HG02870 (cell line): ENCODE data around the gene STPG3.
"Not testable (repeated sequence)": the region's sequence is repeated elsewhere in the genome, so short reads cannot be mapped to it uniquely, and the experiment has no call there.

ENCODE experiments used
- ATAC-seq: cut with Tn5 transposase; IDR thresholded peaks from one replicate; pipeline ENCODE4 v1.9.1; 2021; ENCODE audit warnings: mild to moderate bottlenecking, moderate library complexity; ENCODE audit not compliant: unreplicated experiment

The STPG3 gene

GRCh38 chr9:137244486-137245449, 6.3 kb upstream of the STPG3 start:
- ATAC-seq, result no peak

- ATAC-seq, result no peak
Measured at GRCh38 chr9:137245450-137246421, 5.3 kb upstream of the STPG3 start.

- ATAC-seq, result no peak
Measured at GRCh38 chr9:137247135-137247915, 3.8 kb upstream of the STPG3 start.

- ATAC-seq, result no peak
Measured at GRCh38 chr9:137247916-137248175, 3.2 kb upstream of the STPG3 start.

- no peak for ATAC-seq
Measured at GRCh38 chr9:137250329-137251193, 525 bp upstream of the STPG3 start.

DNA sequence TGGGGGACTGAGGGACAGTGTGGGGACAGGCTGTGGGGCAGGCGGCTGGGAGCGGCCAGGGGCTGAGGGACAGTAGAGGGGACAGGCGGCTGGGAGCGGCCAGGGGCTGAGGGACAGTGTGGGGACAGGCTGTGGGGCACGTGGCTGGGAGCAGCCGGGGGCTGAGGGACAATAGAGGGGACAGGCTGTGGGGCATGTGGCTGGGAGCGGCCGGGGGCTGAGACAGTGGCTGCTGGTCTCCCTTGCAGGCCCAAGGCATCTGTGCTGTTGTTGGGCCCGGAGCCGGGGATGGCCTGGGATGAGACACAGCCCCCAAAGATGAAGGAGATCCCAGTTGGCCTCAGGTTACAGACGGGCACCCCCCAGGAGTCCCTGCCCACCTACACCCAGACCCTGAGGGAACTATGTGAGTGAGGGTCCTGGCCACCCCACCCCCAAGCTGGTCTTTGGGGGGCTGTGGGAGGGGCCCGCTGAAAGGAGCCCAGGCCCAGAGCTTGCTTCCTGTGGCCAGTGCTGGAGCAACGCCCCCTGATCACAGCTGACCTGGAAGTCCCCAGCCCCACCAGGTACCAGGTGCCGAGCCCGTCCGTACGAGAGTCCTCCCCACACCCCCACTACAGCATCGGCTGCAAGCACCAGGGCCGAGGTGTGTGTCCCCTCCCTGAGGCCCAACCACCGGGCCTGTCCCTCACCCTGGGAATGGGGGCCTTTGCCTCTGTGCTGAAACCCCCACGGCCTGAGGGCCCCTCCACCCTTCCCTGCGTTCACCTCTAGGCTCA, 593 bp downstream of the STPG3 start:
- ATAC-seq, result no peak

DNA sequence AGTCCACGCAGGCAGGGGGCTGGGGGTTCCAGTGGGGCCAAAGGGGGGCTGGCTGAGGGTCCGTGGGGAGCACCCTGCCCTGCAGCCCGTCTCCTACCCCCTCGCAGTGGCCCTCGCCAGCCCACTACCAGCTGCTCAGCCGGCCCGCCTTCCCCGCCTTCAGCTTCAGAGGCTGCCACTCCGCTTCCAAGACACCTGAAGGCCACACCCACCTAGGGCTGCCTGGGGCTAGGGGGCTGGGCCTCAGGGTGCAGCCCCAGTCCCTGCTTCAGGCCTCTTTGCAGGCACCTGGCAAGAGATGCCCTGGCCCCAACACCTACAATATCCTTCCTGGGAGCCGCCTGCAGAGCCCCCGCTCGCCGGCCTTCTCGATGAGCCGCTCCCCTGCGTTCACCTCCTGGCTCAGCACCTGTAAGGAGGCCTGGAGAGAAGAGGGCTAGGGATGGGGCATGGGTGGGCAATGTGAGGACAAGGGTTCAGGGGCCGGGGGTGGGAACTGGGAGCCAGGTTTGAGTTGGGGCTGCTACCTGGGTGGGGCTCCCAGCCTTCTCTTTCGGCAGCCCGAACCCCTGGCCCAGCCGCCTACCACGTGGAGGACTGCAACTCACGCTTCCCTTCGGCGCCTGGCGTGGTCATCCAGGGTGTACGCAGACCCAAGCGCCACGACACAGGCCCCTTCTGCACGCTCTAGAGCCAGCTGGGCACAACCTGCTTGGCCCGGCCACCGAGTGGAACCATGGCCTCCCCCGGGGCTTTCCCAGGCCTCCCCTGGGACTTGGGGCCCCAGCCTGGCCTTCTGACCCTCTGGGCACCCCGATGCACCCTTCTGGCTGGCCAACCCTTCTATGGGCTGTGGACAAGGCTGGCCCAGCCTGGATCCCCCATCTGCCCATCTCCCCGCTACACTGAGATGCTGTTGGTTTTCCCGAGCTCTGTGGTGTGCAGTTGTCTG, 1.7 kb downstream of the STPG3 start:
- ATAC-seq, result no peak

DNA sequence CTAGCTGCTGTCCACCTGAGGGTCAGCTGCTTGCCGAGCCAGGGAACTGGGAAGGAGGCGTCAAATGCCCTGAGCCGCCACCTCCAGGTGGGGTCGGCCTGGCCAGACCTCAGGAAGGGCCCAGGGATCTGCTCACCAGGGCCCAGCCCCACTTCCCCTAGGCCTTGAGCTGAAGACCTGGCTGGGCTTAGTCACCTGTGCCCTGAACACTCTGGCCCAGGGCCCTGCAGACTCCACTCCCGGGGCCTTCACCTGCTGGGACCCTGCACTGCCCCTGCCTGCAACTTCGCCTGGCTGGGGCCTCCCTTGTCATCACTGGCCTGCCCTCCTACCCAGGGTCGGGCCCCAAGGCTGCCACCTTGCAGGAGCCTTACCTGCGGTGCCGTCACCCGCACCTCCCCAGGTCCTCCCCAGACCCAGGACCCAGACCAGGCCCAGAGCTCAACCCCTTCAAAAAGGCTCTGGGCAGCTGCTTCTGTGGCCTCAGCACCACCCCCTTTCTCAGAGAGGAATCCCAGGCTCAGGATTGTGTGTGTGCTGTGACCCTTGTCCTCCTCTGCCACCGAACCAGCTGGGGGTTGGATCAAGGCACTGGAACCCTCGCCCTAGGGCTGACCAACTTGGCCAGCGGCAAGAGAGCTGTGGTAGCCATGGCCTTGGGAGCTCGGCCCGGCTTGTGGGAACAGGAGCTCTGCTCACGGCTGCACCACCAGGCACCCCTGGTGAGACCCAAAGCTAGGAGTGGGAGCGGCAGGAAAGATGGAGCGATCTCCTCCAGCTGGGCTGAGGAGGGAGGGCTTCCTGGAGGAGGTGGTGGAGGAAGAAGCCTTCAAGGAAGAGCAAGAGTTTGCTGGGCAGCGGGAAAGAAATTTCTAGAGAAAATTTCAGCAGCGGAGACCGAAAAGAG, 2.9 kb downstream of the STPG3 start:
- ATAC-seq, result no peak

DNA sequence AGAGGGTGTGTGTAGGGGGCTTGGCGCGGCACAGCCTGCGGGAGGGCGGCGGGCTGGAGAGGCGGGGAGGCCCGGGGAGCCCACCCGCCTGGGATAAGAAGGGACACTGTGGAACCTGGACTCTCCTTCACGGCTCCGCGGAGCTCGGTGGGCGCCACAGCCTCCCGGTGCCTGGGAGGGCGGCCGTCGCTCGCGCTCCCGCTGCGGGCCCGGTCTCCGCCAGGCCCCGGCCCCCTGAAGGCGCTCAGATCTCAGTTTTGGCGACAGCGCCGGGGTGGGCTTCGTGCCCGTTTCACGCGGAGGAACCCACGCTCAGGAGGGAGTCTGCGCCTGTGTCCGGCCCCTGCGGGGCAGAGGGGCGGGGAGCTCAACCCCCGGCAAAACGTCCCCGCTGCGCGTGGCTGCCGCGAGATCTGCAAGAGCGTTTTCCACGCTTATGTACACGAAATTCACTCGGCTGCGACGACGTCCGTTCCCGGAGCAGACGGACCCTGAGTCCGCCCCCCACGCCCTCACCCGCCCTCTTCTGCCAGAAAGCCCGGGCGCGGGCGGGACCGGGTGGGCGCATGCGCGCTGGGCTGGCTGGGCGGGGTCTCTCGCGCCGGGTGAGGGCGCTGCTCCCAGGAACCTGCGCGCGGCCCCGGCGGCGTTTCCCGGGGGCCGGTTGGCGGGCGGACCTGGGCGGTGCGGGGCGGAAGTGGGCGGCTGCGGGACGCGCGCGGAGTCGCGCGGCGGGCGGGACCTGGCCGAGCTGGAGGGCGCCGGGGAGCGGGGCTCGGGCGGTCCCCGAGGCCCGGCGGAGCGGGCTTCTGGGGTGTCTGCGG, 3.8 kb downstream of the STPG3 start, which contains the start of gene NELFB:
NELFB (plus strand) TSS at position 704 of the 824 bp plus-strand sequence.
- ATAC-seq, result peak; percentile 56

GRCh38 chr9:137255448-137256114, 4.5 kb downstream of the STPG3 start:
- no peak for ATAC-seq

- ATAC-seq, result no peak
Measured at GRCh38 chr9:137256362-137256761, 5.3 kb downstream of the STPG3 start.

DNA sequence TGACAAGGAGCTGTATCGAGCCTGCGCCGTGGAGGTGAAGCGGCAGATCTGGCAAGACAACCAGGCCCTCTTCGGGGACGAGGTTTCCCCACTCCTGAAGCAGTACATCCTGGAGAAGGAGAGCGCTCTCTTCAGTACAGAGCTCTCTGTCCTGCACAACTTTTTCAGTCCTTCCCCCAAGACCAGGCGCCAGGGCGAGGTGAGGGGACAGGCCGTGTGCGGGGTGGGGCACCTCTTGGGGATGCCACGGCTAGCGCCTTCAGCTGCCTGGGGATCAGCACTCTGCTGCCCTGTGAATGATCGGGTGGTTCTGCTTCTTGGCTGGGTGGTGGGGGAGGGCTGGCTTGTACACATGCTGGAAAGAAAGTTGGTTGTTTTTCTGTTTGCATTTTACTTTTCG, 5.8 kb downstream of the STPG3 start:
- no peak for ATAC-seq

DNA sequence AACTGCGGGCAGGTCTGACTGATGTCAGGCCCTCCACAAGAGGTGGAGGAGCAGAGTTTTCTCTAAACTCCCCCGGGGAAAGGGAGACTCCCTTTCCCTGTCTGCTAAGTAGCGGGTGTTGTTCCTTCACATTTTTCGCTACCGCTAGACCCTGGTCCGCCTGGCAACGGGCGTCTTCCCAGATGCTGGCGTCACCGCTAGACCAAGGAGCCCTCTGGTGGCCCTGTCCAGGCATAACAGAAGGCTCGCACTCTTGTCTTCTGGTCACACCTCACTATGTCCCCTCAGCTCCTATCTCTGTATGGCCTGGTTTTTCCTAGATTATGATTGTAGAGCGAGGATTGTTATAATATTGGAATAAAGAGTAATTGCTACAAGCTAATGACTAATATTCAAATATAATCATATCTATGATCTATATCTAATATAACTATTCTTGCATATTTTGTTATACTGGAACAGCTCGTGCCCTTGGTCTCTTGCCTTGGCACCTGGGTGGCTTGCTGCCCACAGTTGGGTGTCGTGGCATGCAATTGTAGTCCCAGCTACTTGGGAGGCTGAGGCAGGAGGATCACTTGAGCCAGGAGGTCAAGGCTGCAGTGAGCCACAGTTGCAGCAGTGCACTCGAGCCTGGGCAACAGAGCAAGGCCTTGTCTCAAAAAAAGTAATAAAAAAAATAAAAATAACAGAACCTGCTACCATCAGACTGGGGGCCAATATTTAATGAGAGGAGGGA, 11.3 kb downstream of the STPG3 start:
- not testable (repeated sequence) for ATAC-seq

DNA sequence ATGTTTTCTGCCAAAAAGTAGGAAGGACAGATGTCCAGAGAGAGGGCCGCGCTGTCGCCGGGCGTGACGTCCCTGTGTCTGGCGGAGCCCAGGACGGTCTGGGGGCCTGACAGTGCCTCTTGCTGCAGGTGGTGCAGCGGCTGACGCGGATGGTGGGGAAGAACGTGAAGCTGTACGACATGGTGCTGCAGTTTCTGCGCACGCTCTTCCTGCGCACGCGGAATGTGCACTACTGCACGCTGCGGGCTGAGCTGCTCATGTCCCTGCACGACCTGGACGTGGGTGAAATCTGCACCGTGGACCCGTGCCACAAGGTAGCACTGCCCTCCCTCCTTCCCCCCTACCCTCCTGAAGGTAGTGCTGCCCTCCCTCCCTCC, 11.8 kb downstream of the STPG3 start:
- no peak for ATAC-seq

DNA sequence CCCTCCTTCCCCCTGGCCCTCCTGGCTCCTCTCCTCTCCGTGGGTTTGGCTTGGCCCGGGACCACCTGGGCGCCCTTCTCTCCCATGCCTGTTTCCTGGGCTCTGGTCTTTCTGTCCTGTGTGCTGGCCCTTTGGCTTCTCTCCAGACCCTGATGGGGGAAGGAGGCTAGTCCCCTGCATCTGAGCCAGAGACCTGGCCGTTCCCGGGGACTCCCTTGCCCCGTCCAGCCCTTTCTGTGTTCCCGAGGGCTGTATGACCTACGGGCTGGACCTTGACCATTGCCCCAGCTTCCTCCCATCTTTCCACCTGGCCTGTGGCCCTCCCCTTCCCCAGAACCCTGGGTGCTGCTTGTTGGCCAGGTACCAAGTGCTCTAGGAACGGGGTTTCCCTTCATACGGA, 12.4 kb downstream of the STPG3 start:
- ATAC-seq, result no peak
